K562 (cell line): ENCODE measurements around the gene AURKB. TPM values are rescaled to one million over a fixed set of nuclear protein-coding genes. Genes with fewer than 3 reads are reported as not detected.

ENCODE experiments used
- CREM ChIP-seq: IDR thresholded peaks from 2 replicates; pipeline ENCODE4 v1.6.1; 2014; ENCODE audit warnings: antibody characterized with exemption, low read depth
- CSDE1 ChIP-seq, 2 experiments: fragments of 450-650 bp; IDR thresholded peaks; 2 replicates each; pipeline ENCODE4 v1.6.1; 2016; ENCODE audit warnings: mild to moderate bottlenecking in 1 of 2
- ESRRA ChIP-seq: fragments of 450-650 bp; IDR thresholded peaks from 2 replicates; pipeline ENCODE4 v1.6.1; 2014; ENCODE audit warnings: low read depth, mild to moderate bottlenecking, moderate library complexity, borderline replicate concordance
- ETV1 ChIP-seq: fragments of 450-650 bp; conservative IDR thresholded peaks from 2 replicates; pipeline ENCODE4 v1.6.1; 2016; ENCODE audit warnings: missing genetic modification characterization, control low read depth, low read depth, missing compliant biosample characterization
- HNRNPLL ChIP-seq: fragments of 200-400 bp; formaldehyde crosslinking; IDR thresholded peaks from 2 replicates; pipeline ENCODE4 v1.6.1; 2017; ENCODE audit warnings: low read length, low read depth, mild to moderate bottlenecking; ENCODE audit not compliant: poor library complexity, severe bottlenecking
- HNRNPUL1 ChIP-seq: fragments of 200-400 bp; formaldehyde crosslinking; IDR thresholded peaks from 2 replicates; pipeline ENCODE4 v1.6.1; 2017; ENCODE audit warnings: low read length
- JUN ChIP-seq, 2 experiments: sonication (generic) in 1 of 2; formaldehyde crosslinking in 1 of 2; IDR thresholded peaks; 2 replicates each; pipeline versions ENCODE4 v1.6.1 to v1.8.0; 2012 to 2022; ENCODE audit warnings: borderline replicate concordance in 2 of 2, mild to moderate bottlenecking in 2 of 2, improper control_type of control experiment in 1 of 2, low read depth in 1 of 2, low read length in 1 of 2, missing genetic modification reagents in 1 of 2
- POLR2A ChIP-seq: fragments of 450-650 bp; conservative IDR thresholded peaks from 2 replicates; pipeline ENCODE4 v1.6.1; 2016
- PYGO2 ChIP-seq: fragments of 450-650 bp; IDR thresholded peaks from 2 replicates; pipeline ENCODE4 v1.6.1; 2016; ENCODE audit warnings: mild to moderate bottlenecking, missing genetic modification characterization, moderate library complexity, missing compliant biosample characterization
- RNF2 ChIP-seq: sonication (generic); IDR thresholded peaks from 2 replicates; pipeline ENCODE4 v1.6.1; 2016
- ZBTB7A ChIP-seq: IDR thresholded peaks from 2 replicates; pipeline ENCODE4 v1.6.1; 2011; ENCODE audit warnings: low read depth, mild to moderate bottlenecking, low read length, moderate library complexity, borderline replicate concordance; ENCODE audit not compliant: control insufficient read depth
- ZNF217 ChIP-seq: sonication (generic); formaldehyde crosslinking; IDR thresholded peaks from 2 replicates; pipeline ENCODE4 v1.8.0; 2022; ENCODE audit warnings: mild to moderate bottlenecking, missing genetic modification reagents
- polyA plus RNA-seq, 8 experiments: library from polyadenylated mRNA; depleted of rRNA in 4 of 8; stranded (reverse) in 5 of 8; unstranded in 3 of 8; fragments of >200 nt; fragmentation: Nextera tagmentation in 2 of 8; fragmentation: Illumina TruSeq in 1 of 8; extraction: Ambion mirVana in 2 of 8; extraction: Trizol in 1 of 8; gene quantifications; 2 replicates each; pipeline versions ENCODE4 v1.2.1 to v1.2.3, GENCODE V29; 2011 to 2014; ENCODE audit warnings: inconsistent platforms in 1 of 8, missing spikeins in 1 of 8
- total RNA-seq, 7 experiments: library from RNA; depleted of rRNA in 6 of 7; stranded (reverse); fragments of >200 nt in 6 of 7; fragmentation: Illumina TruSeq in 2 of 7; extraction: Trizol in 2 of 7; gene quantifications; 2 replicates each; pipeline versions ENCODE4 v1.2.1 to v1.2.3, GENCODE V29; 2011 to 2021; ENCODE audit warnings: low replicate concordance in 1 of 7
- TF ChIP-seq, protein P1 (sequence below): sonication (generic); formaldehyde crosslinking; IDR thresholded peaks from 2 replicates; pipeline ENCODE4 v1.8.0; 2022; ENCODE audit warnings: mild to moderate bottlenecking, missing genetic modification reagents
- TF ChIP-seq, protein P2 (sequence below), 2 experiments: fragments of 450-650 bp; conservative IDR thresholded peaks; 2 replicates each; pipeline ENCODE4 v1.6.1; 2017; ENCODE audit warnings: mild to moderate bottlenecking in 2 of 2, moderate library complexity in 2 of 2
- TF ChIP-seq, protein P3 (sequence below), 2 experiments: fragments of 150-350 bp in 1 of 2; IDR thresholded peaks; 2 replicates each; pipeline ENCODE4 v1.6.1; 2012 to 2016; ENCODE audit warnings: low read depth in 2 of 2, low read length in 2 of 2, mild to moderate bottlenecking in 1 of 2, moderate library complexity in 1 of 2
- TF ChIP-seq, protein P4 (sequence below), 2 experiments: fragments of 450-650 bp in 1 of 2; sonication (generic) in 1 of 2; formaldehyde crosslinking; conservative IDR thresholded peaks; 2 replicates each; pipeline versions ENCODE4 v1.4.0 to v1.8.1; 2020 to 2022; ENCODE audit warnings: mild to moderate bottlenecking in 1 of 2, missing genetic modification reagents in 1 of 2

AURKB gene
- total and polyA plus RNA-seq, 9 of the 15 experiments (the other 6 are each of a cell fraction or from before 2014, with no cell fraction given), result 27.2 to 114 (median 74.8) TPM

DNA sequence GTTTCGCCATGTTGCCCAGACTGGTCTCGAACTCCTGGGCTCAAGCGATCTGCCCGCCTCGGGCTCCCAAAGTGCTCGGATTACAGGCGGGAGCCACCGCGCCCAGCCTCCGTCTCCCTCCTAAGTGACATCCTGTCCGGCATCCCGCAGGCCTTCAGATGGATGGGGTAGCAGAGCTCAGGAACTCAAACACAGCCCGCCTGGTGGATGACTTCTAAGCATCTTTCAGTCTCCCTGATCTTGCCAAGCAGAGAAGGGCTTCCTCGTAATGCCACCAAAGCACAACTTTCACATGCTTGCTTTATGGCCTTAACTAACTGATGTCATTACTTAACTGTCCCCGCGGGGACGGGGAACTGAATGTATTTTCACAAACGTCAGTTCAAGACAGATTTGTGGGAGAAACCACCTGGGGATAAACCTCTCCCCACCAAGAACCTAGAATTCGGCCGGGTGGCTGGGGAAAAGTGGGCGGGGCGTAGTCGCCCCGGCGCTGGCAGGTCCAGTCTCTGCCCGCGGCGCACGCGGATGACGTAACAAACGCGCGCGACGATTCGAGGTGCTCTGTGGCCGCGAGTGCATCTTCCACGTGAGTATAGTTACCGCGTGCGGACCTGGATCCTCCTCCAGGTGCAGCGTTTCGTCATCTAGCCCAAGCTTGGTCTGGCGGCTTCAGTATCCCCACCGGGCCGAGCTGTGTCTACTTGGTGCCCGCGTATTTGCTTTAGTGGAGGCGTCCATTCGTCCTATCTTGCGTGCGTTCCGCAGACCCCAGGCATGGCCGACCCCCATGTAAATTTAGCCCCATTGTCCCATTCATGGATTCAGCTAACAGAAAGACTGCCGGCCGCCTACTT lies 38.6 kb upstream of the AURKB start, which contains the start of gene PFAS (continued):
- TF ChIP-seq, protein P1, sequence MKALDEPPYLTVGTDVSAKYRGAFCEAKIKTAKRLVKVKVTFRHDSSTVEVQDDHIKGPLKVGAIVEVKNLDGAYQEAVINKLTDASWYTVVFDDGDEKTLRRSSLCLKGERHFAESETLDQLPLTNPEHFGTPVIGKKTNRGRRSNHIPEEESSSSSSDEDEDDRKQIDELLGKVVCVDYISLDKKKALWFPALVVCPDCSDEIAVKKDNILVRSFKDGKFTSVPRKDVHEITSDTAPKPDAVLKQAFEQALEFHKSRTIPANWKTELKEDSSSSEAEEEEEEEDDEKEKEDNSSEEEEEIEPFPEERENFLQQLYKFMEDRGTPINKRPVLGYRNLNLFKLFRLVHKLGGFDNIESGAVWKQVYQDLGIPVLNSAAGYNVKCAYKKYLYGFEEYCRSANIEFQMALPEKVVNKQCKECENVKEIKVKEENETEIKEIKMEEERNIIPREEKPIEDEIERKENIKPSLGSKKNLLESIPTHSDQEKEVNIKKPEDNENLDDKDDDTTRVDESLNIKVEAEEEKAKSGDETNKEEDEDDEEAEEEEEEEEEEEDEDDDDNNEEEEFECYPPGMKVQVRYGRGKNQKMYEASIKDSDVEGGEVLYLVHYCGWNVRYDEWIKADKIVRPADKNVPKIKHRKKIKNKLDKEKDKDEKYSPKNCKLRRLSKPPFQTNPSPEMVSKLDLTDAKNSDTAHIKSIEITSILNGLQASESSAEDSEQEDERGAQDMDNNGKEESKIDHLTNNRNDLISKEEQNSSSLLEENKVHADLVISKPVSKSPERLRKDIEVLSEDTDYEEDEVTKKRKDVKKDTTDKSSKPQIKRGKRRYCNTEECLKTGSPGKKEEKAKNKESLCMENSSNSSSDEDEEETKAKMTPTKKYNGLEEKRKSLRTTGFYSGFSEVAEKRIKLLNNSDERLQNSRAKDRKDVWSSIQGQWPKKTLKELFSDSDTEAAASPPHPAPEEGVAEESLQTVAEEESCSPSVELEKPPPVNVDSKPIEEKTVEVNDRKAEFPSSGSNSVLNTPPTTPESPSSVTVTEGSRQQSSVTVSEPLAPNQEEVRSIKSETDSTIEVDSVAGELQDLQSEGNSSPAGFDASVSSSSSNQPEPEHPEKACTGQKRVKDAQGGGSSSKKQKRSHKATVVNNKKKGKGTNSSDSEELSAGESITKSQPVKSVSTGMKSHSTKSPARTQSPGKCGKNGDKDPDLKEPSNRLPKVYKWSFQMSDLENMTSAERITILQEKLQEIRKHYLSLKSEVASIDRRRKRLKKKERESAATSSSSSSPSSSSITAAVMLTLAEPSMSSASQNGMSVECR (CRISPR knock-in tag), result peak; percentile 93
- TF ChIP-seq, protein P2, sequence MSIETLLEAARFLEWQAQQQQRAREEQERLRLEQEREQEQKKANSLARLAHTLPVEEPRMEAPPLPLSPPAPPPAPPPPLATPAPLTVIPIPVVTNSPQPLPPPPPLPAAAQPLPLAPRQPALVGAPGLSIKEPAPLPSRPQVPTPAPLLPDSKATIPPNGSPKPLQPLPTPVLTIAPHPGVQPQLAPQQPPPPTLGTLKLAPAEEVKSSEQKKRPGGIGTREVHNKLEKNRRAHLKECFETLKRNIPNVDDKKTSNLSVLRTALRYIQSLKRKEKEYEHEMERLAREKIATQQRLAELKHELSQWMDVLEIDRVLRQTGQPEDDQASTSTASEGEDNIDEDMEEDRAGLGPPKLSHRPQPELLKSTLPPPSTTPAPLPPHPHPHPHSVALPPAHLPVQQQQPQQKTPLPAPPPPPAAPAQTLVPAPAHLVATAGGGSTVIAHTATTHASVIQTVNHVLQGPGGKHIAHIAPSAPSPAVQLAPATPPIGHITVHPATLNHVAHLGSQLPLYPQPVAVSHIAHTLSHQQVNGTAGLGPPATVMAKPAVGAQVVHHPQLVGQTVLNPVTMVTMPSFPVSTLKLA (conservative IDR thresholded peaks at IDR 0.05), result peak; percentile 93 to 97
- peak; percentile 100 for TF ChIP-seq CREM
- peak in 1 of 2 experiments; percentile 63; a peak in 2 of 4 replicates for TF ChIP-seq CSDE1 (IDR thresholded peaks at IDR 0.05)
- TF ChIP-seq ETV1, result no peak
- TF ChIP-seq HNRNPLL, result peak; percentile 59
- no peak for TF ChIP-seq RNF2
- TF ChIP-seq HNRNPUL1, result no peak
- 0 out of 2 replicates have a peak, but pooled peaks have one; percentile 52 for TF ChIP-seq ZBTB7A
- TF ChIP-seq, protein P3, sequence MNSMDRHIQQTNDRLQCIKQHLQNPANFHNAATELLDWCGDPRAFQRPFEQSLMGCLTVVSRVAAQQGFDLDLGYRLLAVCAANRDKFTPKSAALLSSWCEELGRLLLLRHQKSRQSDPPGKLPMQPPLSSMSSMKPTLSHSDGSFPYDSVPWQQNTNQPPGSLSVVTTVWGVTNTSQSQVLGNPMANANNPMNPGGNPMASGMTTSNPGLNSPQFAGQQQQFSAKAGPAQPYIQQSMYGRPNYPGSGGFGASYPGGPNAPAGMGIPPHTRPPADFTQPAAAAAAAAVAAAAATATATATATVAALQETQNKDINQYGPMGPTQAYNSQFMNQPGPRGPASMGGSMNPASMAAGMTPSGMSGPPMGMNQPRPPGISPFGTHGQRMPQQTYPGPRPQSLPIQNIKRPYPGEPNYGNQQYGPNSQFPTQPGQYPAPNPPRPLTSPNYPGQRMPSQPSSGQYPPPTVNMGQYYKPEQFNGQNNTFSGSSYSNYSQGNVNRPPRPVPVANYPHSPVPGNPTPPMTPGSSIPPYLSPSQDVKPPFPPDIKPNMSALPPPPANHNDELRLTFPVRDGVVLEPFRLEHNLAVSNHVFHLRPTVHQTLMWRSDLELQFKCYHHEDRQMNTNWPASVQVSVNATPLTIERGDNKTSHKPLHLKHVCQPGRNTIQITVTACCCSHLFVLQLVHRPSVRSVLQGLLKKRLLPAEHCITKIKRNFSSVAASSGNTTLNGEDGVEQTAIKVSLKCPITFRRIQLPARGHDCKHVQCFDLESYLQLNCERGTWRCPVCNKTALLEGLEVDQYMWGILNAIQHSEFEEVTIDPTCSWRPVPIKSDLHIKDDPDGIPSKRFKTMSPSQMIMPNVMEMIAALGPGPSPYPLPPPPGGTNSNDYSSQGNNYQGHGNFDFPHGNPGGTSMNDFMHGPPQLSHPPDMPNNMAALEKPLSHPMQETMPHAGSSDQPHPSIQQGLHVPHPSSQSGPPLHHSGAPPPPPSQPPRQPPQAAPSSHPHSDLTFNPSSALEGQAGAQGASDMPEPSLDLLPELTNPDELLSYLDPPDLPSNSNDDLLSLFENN (IDR thresholded peaks at IDR 0.05; ENCODE audit: low read depth in 2 of 2, low read length in 2 of 2), result no peak
- no peak for TF ChIP-seq PYGO2 (tag)
- TF ChIP-seq, protein P4, sequence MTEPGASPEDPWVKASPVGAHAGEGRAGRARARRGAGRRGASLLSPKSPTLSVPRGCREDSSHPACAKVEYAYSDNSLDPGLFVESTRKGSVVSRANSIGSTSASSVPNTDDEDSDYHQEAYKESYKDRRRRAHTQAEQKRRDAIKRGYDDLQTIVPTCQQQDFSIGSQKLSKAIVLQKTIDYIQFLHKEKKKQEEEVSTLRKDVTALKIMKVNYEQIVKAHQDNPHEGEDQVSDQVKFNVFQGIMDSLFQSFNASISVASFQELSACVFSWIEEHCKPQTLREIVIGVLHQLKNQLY (CRISPR knock-in tag; conservative IDR thresholded peaks at IDR 0.05), result 0 out of 4 replicates have a peak, but pooled peaks of 1 of the 2 experiments have one; percentile 50
- peak; percentile 19; the same call in 1 of the 2 replicates for TF ChIP-seq ESRRA
- TF ChIP-seq ZNF217 (CRISPR knock-in tag), result no peak
- peak; percentile 80 for TF ChIP-seq POLR2A
- TF ChIP-seq JUN (IDR thresholded peaks at IDR 0.05; ENCODE audit: borderline replicate concordance, low read depth, low read length), result no peak
- TF ChIP-seq JUN (CRISPR knock-in tag; IDR thresholded peaks at IDR 0.05; ENCODE audit: borderline replicate concordance), result no peak
